OCI-LY1 (cell line): ENCODE data around the gene FAM234B.

Experiments used
- EZH2 ChIP-seq: fragments of 200-600 bp; sonication (generic), shearing (Covaris generic); IDR thresholded peaks from 2 replicates; pipeline ENCODE4 v1.8.0; 2017; ENCODE audit warnings: borderline replicate concordance, mixed run types, mild to moderate bottlenecking, antibody characterized with exemption, low read length, moderate library complexity, mixed read lengths
- TF ChIP-seq, protein P1 (sequence below): fragments of 200-600 bp; sonication (generic), shearing (Covaris generic); IDR thresholded peaks from 2 replicates; pipeline ENCODE4 v1.5.1; 2017; ENCODE audit warnings: mild to moderate bottlenecking, antibody characterized with exemption, low read length, moderate library complexity, mixed read lengths

DNA sequence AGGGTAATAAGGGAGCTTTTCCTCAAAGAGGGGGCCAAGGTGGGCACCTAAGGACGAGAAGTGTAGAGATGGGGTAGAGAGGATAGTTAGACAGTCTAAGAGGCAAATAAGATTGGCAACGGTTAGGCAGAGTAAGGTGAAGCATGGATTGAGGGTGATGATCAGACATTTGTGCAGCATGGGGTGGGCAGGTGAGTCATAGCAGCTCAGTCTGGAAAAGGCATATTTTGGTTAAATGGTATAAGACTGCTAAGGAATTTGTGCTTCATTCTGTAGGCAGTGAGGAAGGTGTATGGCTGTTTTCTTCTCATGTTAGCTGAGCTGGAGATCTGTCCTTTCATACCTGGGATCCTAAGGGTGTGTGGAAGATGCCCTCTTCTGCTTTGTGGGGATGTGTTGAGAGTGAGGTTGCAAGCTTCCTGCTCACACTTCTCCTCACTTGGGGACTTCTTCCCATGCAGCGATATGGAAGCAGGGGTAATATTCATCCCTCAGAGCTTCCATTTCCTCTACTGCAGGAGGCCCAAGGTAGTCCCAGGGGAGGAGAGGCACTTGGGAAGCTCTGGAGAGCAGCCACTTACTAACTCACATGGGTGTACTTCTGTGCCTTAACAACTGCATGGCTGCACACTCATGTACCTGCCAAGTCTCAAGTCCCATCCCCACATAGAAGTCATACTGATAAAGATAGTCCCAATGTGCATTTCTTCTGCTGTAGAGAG, 30.4 kb downstream of the FAM234B start:
- TF ChIP-seq, protein P1, sequence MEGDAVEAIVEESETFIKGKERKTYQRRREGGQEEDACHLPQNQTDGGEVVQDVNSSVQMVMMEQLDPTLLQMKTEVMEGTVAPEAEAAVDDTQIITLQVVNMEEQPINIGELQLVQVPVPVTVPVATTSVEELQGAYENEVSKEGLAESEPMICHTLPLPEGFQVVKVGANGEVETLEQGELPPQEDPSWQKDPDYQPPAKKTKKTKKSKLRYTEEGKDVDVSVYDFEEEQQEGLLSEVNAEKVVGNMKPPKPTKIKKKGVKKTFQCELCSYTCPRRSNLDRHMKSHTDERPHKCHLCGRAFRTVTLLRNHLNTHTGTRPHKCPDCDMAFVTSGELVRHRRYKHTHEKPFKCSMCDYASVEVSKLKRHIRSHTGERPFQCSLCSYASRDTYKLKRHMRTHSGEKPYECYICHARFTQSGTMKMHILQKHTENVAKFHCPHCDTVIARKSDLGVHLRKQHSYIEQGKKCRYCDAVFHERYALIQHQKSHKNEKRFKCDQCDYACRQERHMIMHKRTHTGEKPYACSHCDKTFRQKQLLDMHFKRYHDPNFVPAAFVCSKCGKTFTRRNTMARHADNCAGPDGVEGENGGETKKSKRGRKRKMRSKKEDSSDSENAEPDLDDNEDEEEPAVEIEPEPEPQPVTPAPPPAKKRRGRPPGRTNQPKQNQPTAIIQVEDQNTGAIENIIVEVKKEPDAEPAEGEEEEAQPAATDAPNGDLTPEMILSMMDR, result no peak
- TF ChIP-seq EZH2, result no peak
